GM18907 (cell line): ENCODE data around the gene ACE2.

Source experiments
- ATAC-seq: cut with Tn5 transposase; IDR thresholded peaks from one replicate; pipeline ENCODE4 v1.9.1; 2021; ENCODE audit warnings: mild to moderate bottlenecking, moderate library complexity; ENCODE audit not compliant: unreplicated experiment

Gene ACE2

DNA sequence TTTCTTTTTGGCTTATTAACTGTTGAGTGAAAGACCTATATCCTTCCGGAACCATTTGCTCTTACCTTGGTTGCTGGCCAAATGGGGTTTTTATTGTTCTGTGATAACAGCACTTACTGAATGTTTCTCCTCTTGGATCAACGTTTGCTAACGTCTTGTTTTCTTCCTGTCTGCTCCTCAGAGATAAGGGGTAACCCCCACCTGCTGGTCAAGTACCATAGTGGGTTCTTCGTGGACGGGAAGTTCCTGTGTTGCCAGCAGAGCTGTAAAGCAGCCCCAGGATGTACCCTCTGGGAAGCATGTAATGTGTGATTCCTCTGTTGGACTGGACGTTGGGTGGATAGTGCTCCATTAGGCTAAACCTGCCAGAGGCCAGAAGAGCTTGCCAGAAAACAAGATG lies 84.8 kb downstream of the ACE2 start:
- no peak for ATAC-seq

DNA sequence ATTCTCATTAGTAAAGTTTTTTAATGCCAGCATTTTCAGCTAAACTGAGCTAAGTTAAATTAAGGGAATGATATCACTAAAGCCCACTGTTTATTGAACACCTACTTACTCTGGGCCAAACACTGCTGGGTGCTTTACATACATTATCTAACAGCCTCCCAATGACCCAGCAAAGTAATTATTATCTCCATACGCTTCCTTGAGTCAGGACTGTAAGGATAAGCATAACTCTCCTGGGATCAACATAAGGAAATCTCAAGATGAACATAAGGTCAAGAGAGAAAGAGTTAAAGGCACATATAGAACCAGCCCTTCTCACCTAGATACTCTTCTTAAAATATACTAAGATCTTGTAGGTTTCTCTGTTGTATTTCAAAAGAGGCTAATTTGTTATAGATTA lies 86.5 kb downstream of the ACE2 start:
- ATAC-seq, result no peak

GRCh38 chrX:15512401-15512965 lies 88.3 kb downstream of the ACE2 start:
- ATAC-seq, result no peak

DNA sequence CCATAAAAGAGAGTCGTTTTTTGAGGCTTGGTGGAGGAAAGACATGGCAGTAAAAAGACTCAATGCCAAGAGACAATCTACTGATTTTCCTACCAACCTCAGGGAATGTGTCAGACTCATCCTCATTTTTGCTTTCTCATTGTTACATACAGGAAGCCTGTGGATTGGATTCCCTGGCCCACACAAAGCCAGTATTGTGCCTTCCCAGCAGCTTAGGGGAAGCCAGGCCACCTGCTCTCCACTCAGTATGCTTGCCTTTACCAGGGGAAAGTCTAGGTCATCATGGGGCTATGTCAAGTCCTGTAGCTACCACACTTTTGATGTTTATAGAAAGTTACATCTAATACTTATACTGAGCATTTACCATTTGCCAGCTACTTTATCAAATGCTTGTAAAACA lies 89.2 kb downstream of the ACE2 start:
- ATAC-seq, result no peak
